HFF-Myc (cell line): Measurements from ENCODE around the gene SAMD3.

Experiments used
- DNase-seq: peaks from one replicate; pipeline ENCODE4 v3.0.0-alpha.2; 2011; ENCODE audit warnings: low read depth; ENCODE audit errors: extremely low read depth
- H3K4me3 ChIP-seq: replicated peaks from 2 replicates; pipeline ENCODE4 v1.5.1; 2011; ENCODE audit warnings: low read depth, mild to moderate bottlenecking, control low read depth, low read length
- CTCF ChIP-seq: IDR thresholded peaks from 2 replicates; pipeline ENCODE4 v1.5.1; 2012; ENCODE audit warnings: mild to moderate bottlenecking, low read depth, low read length, control low read depth; ENCODE audit errors: missing control alignments

SAMD3 gene

GRCh38 chr6:130207979-130208649 lies 14.6 kb downstream of the SAMD3 start:
- DNase-seq: no peak
- no peak overlapping the region for H3K4me3 ChIP-seq
- no peak for TF ChIP-seq CTCF

GRCh38 chr6:130206479-130206878 lies 16.3 kb downstream of the SAMD3 start:
- DNase-seq: no peak
- no peak for TF ChIP-seq CTCF
- no peak overlapping the region for H3K4me3 ChIP-seq

- no peak for TF ChIP-seq CTCF
- DNase-seq: no peak
- H3K4me3 ChIP-seq: no peak overlapping the region
Measured at GRCh38 chr6:130204322-130204721, 18.4 kb downstream of the SAMD3 start.

GRCh38 chr6:130203370-130203769 lies 19.4 kb downstream of the SAMD3 start:
- H3K4me3 ChIP-seq: no peak overlapping the region
- DNase-seq: no peak
- no peak for TF ChIP-seq CTCF

- no peak for DNase-seq
- no peak overlapping the region for H3K4me3 ChIP-seq
- TF ChIP-seq CTCF: no peak
Measured at GRCh38 chr6:130202782-130203181, 20.0 kb downstream of the SAMD3 start.

GRCh38 chr6:130200020-130200419 lies 22.7 kb downstream of the SAMD3 start:
- TF ChIP-seq CTCF: no peak
- no peak for DNase-seq
- no peak overlapping the region for H3K4me3 ChIP-seq
